ENCODE data around the gene MARCHF4. TPM values are rescaled to one million over a fixed set of nuclear protein-coding genes. Genes with fewer than 3 reads are reported as not detected.

Gene MARCHF4
- total RNA-seq, 1 experiment from 2014 or later, result not detected

DNA sequence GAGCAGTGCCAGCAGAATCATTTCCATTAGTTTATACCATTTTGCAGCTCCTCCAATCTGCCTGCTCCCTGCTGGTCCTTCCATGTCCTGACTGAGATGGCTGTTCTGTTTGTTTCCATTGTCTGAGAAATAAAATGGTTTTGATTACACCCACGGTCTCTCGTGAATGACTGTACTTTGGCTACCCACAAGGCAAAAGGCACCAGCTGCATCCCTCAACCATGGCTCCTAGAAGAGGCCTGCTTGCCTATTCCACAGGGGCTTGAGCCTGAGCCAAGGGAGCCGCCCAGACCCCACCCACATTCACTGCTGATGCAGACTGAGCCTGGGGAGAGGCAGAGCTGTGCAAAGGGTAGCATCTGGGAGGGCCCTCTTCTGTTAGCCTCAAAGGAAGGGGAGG is 31.2 kb downstream of the MARCHF4 start:
- ChIA-PET CTCF (no interaction called here), RAD21 (ENCODE audit: low non-redundant PET in 1 of 2, low total read pairs in 2 of 2, uncharacterized antibody in 2 of 2, unreplicated experiment in 2 of 2) (no interaction called here), POLR2A (no interaction called here)
- ATAC-seq (no peak), DNase-seq (ENCODE audit: low read depth, low spot score) (no peak)
- no peak overlapping the region for H3K9ac ChIP-seq (ENCODE audit: low read length)
- H3K9me2 ChIP-seq (ENCODE audit: insufficient read depth), result no peaks in the 10 kb centered on the region; the same call in 1 of the 2 replicates
- H3K4me1 ChIP-seq (ENCODE audit: control insufficient read depth in 1 of 2, insufficient read depth in 2 of 2, low read length in 2 of 2), result peaks cover 0 to 8% of the 10 kb centered on the region in 2 experiments; a peak in 1 of 4 replicates
- intact Hi-C loops (cut with micrococcal nuclease), result no loop called here
- BruUV-seq (replicated peaks), result no TSS peak
- no peaks in the 10 kb centered on the region for H3K36me3 ChIP-seq (ENCODE audit: control insufficient read depth in 1 of 2, insufficient read depth in 2 of 2, low read length in 2 of 2)
- no peak overlapping the region for H3K4me3 ChIP-seq (replicated peaks in 1 of 2; ENCODE audit: low read depth in 1 of 2, low read length in 2 of 2)
- H2AFZ ChIP-seq (ENCODE audit: low read depth, low read length, poor library complexity, severe bottlenecking), result no peak overlapping the region
- H3K27ac ChIP-seq (ENCODE audit: low read depth, low read length), result no peak overlapping the region
- peaks cover 15% of the 10 kb centered on the region; the same call in 1 of the 2 replicates for H3K27me3 ChIP-seq (ENCODE audit: insufficient read depth, low read length)
- H4K20me1 ChIP-seq (ENCODE audit: insufficient read depth), result no peaks in the 10 kb centered on the region
- TF ChIP-seq EZH2phosphoT487 (IDR thresholded peaks at IDR 0.05; ENCODE audit: borderline replicate concordance), result no peak
- TF ChIP-seq ZNF274 (IDR thresholded peaks at IDR 0.05; ENCODE audit: low read depth, low read length), result no peak
- no peak for TF ChIP-seq SIN3A (IDR thresholded peaks at IDR 0.05; ENCODE audit: low read depth)
- TF ChIP-seq RAD21 (IDR thresholded peaks at IDR 0.05; ENCODE audit: low read depth), result no peak
- TF ChIP-seq, protein P1, sequence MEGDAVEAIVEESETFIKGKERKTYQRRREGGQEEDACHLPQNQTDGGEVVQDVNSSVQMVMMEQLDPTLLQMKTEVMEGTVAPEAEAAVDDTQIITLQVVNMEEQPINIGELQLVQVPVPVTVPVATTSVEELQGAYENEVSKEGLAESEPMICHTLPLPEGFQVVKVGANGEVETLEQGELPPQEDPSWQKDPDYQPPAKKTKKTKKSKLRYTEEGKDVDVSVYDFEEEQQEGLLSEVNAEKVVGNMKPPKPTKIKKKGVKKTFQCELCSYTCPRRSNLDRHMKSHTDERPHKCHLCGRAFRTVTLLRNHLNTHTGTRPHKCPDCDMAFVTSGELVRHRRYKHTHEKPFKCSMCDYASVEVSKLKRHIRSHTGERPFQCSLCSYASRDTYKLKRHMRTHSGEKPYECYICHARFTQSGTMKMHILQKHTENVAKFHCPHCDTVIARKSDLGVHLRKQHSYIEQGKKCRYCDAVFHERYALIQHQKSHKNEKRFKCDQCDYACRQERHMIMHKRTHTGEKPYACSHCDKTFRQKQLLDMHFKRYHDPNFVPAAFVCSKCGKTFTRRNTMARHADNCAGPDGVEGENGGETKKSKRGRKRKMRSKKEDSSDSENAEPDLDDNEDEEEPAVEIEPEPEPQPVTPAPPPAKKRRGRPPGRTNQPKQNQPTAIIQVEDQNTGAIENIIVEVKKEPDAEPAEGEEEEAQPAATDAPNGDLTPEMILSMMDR (IDR thresholded peaks at IDR 0.05 in 2 of 3, conservative IDR thresholded peaks at IDR 0.05 in 1 of 3; ENCODE audit: borderline replicate concordance in 1 of 3, insufficient read depth in 1 of 3, low read depth in 2 of 3, low read length in 2 of 3), result no peak
- TF ChIP-seq EGR1 (IDR thresholded peaks at IDR 0.05; ENCODE audit: low read depth), result no peak
- no peak for TF ChIP-seq FOSL1 (IDR thresholded peaks at IDR 0.05; ENCODE audit: low read depth)
- TF ChIP-seq POLR2AphosphoS5 (IDR thresholded peaks at IDR 0.05; ENCODE audit: low read depth, low read length), result no peak
- TF ChIP-seq EZH2 (IDR thresholded peaks at IDR 0.05), result no peak
- TF ChIP-seq SP1 (IDR thresholded peaks at IDR 0.05; ENCODE audit: low read depth), result no peak
- TF ChIP-seq ELF1 (IDR thresholded peaks at IDR 0.05; ENCODE audit: borderline replicate concordance, low read depth), result no peak
- TF ChIP-seq ZBTB33 (IDR thresholded peaks at IDR 0.05; ENCODE audit: extremely low read depth, insufficient replicate concordance, low read length), result no peak
- no peak for TF ChIP-seq TCF7L2 (IDR thresholded peaks at IDR 0.05; ENCODE audit: borderline replicate concordance, extremely low read depth, insufficient read depth, insufficient read length)
- TF ChIP-seq POLR2A (IDR thresholded peaks at IDR 0.05; ENCODE audit: borderline replicate concordance, extremely low read depth, insufficient read depth, insufficient read length), result no peak
- no peak for TF ChIP-seq YY1 (IDR thresholded peaks at IDR 0.05; ENCODE audit: extremely low read depth, insufficient replicate concordance, low read depth, low read length)
- TF ChIP-seq, protein P2, sequence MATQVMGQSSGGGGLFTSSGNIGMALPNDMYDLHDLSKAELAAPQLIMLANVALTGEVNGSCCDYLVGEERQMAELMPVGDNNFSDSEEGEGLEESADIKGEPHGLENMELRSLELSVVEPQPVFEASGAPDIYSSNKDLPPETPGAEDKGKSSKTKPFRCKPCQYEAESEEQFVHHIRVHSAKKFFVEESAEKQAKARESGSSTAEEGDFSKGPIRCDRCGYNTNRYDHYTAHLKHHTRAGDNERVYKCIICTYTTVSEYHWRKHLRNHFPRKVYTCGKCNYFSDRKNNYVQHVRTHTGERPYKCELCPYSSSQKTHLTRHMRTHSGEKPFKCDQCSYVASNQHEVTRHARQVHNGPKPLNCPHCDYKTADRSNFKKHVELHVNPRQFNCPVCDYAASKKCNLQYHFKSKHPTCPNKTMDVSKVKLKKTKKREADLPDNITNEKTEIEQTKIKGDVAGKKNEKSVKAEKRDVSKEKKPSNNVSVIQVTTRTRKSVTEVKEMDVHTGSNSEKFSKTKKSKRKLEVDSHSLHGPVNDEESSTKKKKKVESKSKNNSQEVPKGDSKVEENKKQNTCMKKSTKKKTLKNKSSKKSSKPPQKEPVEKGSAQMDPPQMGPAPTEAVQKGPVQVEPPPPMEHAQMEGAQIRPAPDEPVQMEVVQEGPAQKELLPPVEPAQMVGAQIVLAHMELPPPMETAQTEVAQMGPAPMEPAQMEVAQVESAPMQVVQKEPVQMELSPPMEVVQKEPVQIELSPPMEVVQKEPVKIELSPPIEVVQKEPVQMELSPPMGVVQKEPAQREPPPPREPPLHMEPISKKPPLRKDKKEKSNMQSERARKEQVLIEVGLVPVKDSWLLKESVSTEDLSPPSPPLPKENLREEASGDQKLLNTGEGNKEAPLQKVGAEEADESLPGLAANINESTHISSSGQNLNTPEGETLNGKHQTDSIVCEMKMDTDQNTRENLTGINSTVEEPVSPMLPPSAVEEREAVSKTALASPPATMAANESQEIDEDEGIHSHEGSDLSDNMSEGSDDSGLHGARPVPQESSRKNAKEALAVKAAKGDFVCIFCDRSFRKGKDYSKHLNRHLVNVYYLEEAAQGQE (IDR thresholded peaks at IDR 0.05; ENCODE audit: low read depth), result no peak
- TF ChIP-seq CBX3 (IDR thresholded peaks at IDR 0.05; ENCODE audit: low read depth), result no peak
- TF ChIP-seq JUND (IDR thresholded peaks at IDR 0.05), result no peak
- H3K4me2 ChIP-seq (ENCODE audit: low read length), result no peak overlapping the region
- no peaks in the 10 kb centered on the region for H3K79me2 ChIP-seq (ENCODE audit: insufficient read depth, low read length)
- H3K9me3 ChIP-seq (ENCODE audit: control insufficient read depth in 1 of 2, insufficient read depth in 1 of 2, low read depth in 1 of 2, low read length in 2 of 2), result no peaks in the 10 kb centered on the region

Data from HCT116 (cell line).